HepG2 (cell line): ENCODE results near the gene MYL12B. TPM values are rescaled to one million over a fixed set of nuclear protein-coding genes. Genes with fewer than 3 reads are reported as not detected.

Experiments used
- ATF2 ChIP-seq: sonication (generic); formaldehyde crosslinking; IDR thresholded peaks from 2 replicates; pipeline ENCODE4 v1.4.0; 2020; ENCODE audit warnings: missing genetic modification reagents
- CCAR2 ChIP-seq: fragments of 200-400 bp; formaldehyde crosslinking; optimal IDR thresholded peaks from 2 replicates; pipeline ENCODE3; 2018; ENCODE audit warnings: low read depth, mild to moderate bottlenecking, low read length, moderate library complexity
- CHD4 ChIP-seq: fragments of 200-600 bp; sonication (generic); IDR thresholded peaks from 2 replicates; pipeline ENCODE4 v1.7.0; 2017; ENCODE audit warnings: mild to moderate bottlenecking, low read length, borderline replicate concordance
- DMAP1 ChIP-seq: IDR thresholded peaks from 2 replicates; pipeline ENCODE4 v1.6.1; 2016
- FOXP4 ChIP-seq: sonication (generic); formaldehyde crosslinking; IDR thresholded peaks from 2 replicates; pipeline ENCODE4 v1.4.0; 2020; ENCODE audit warnings: missing genetic modification reagents
- MTA1 ChIP-seq: sonication (generic); formaldehyde crosslinking; IDR thresholded peaks from 2 replicates; pipeline ENCODE4 v1.4.0; 2020; ENCODE audit warnings: missing genetic modification reagents, mild to moderate bottlenecking, borderline replicate concordance
- MTA3 ChIP-seq: sonication (generic); formaldehyde crosslinking; IDR thresholded peaks from 2 replicates; pipeline ENCODE4 v1.4.0; 2020; ENCODE audit warnings: missing genetic modification reagents
- MXD3 ChIP-seq: IDR thresholded peaks from 2 replicates; pipeline ENCODE4 v1.6.1; 2016; ENCODE audit warnings: mild to moderate bottlenecking, missing biosample characterization, missing genetic modification reagents
- NFIC ChIP-seq: IDR thresholded peaks from 2 replicates; pipeline ENCODE4 v1.6.1; 2012; ENCODE audit warnings: mild to moderate bottlenecking, low read length, inconsistent platforms
- REXO4 ChIP-seq: sonication (generic); formaldehyde crosslinking; IDR thresholded peaks from 2 replicates; pipeline ENCODE4 v1.8.0; 2022; ENCODE audit warnings: missing genetic modification reagents, mild to moderate bottlenecking, borderline replicate concordance
- SIN3A ChIP-seq: IDR thresholded peaks from 2 replicates; pipeline ENCODE4 v1.6.1; 2011; ENCODE audit warnings: low read depth, mild to moderate bottlenecking, control low read depth, low read length, borderline replicate concordance
- TEAD2 ChIP-seq: sonication (generic); formaldehyde crosslinking; IDR thresholded peaks from 2 replicates; pipeline ENCODE4 v1.9.0; 2021; ENCODE audit warnings: missing genetic modification reagents
- ZBTB21 ChIP-seq: sonication (generic); formaldehyde crosslinking; IDR thresholded peaks from 2 replicates; pipeline ENCODE4 v1.4.0; 2020; ENCODE audit warnings: missing genetic modification reagents
- ZFYVE20 ChIP-seq: sonication (generic); formaldehyde crosslinking; IDR thresholded peaks from 2 replicates; pipeline ENCODE4 v1.8.0; 2023; ENCODE audit warnings: low read depth, mild to moderate bottlenecking, moderate library complexity, missing genetic modification reagents, borderline replicate concordance
- ZKSCAN5 ChIP-seq: sonication (generic); formaldehyde crosslinking; IDR thresholded peaks from 2 replicates; pipeline ENCODE4 v1.5.1; 2020; ENCODE audit warnings: mild to moderate bottlenecking, missing genetic modification reagents
- ZNF101 ChIP-seq: sonication (generic); formaldehyde crosslinking; IDR thresholded peaks from 2 replicates; pipeline ENCODE4 v1.4.0; 2020; ENCODE audit warnings: mild to moderate bottlenecking, low read depth, missing genetic modification reagents, borderline replicate concordance
- ZNF124 ChIP-seq: sonication (generic); formaldehyde crosslinking; IDR thresholded peaks from 2 replicates; pipeline ENCODE4 v1.4.0; 2020; ENCODE audit warnings: missing genetic modification reagents
- ZNF138 ChIP-seq: sonication (generic); formaldehyde crosslinking; IDR thresholded peaks from 2 replicates; pipeline ENCODE4 v1.5.0; 2020; ENCODE audit warnings: mild to moderate bottlenecking, low read depth, missing genetic modification reagents
- ZNF207 ChIP-seq: fragments of 450-650 bp; IDR thresholded peaks from 2 replicates; pipeline ENCODE4 v1.6.1; 2016; ENCODE audit warnings: antibody characterized with exemption, borderline replicate concordance
- ZNF329 ChIP-seq: sonication (generic); formaldehyde crosslinking; IDR thresholded peaks from 2 replicates; pipeline ENCODE4 v1.9.0; 2021; ENCODE audit warnings: low read depth, mild to moderate bottlenecking, missing genetic modification reagents
- ZNF615 ChIP-seq: sonication (generic); formaldehyde crosslinking; IDR thresholded peaks from 2 replicates; pipeline ENCODE4 v1.5.0; 2020; ENCODE audit warnings: mild to moderate bottlenecking, missing genetic modification reagents, borderline replicate concordance
- polyA plus RNA-seq, 8 experiments: library from polyadenylated mRNA; depleted of rRNA in 3 of 8; stranded (reverse) in 7 of 8; unstranded in 1 of 8; fragments of >200 nt; fragmentation: Illumina TruSeq in 4 of 8; extraction: Trizol in 4 of 8; gene quantifications; 2 replicates each; pipeline versions ENCODE4 v1.2.1 to v1.2.3, GENCODE V29; 2011 to 2016; ENCODE audit warnings: low read depth in 4 of 8, missing spikeins in 1 of 8, mixed read lengths in 1 of 8; ENCODE audit not compliant: insufficient read depth in 1 of 8
- total RNA-seq, 5 experiments: library from RNA; depleted of rRNA; stranded (reverse); fragments of >200 nt; fragmentation: Illumina TruSeq; extraction: Trizol; gene quantifications; 2 replicates each; pipeline ENCODE4 v1.2.3, GENCODE V29; 2016; ENCODE audit warnings: low read depth in 1 of 5
- TF ChIP-seq, protein P1 (sequence below): sonication (generic); formaldehyde crosslinking; IDR thresholded peaks from 2 replicates; pipeline ENCODE4 v1.5.0; 2020; ENCODE audit warnings: mild to moderate bottlenecking, missing genetic modification reagents, borderline replicate concordance

MYL12B gene
- total and polyA plus RNA-seq, 2 of the 13 experiments (the other 11 are each of a cell fraction or from before 2014, with no cell fraction given): 265 to 340 TPM

DNA sequence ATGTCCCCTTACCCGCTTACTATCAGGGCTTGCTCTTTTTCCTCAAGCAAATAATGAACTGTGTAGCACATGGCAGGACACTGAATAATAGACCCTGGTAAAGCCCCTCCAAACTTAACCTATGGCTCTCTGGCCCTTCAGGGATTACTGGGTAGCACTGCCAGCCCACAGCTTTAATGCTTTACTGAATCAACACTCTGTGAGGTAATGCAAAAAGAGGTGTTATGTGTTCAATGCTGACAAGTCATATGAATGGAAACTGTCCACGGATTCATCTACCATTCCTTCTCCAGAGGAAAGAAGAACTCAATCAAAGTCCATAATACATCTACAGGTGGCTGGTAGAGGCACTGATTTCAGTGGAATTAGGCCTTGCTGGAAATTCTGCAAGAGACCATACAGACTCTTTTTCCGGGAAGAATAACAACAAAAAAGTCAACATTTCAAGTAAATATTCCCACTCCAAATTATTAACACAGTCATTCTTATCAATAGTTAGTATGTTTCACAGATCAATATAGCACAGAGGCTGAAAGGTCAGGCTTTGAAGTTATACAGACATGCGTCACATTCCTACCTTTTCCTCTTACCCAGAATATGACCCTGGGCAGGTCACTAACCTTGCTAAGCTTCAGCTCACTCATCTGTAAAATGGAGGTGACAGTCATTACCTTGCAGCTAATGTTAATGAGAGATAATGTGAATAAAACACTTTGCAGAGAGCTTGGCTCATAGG lies 28.3 kb upstream of the MYL12B start (continued):
- TF ChIP-seq FOXP4 (CRISPR knock-in tag) (peak; percentile 96), ATF2 (CRISPR knock-in tag) (peak; percentile 84; the same call in 1 of the 2 replicates), ZNF138 (CRISPR knock-in tag) (no peak), ZNF329 (CRISPR knock-in tag) (no peak), ZNF124 (CRISPR knock-in tag) (peak; percentile 61; the same call in 1 of the 2 replicates), ZNF207 (no peak), TEAD2 (CRISPR knock-in tag) (no peak), MTA1 (no peak), MTA3 (CRISPR knock-in tag) (no peak), REXO4 (CRISPR knock-in tag) (no peak), ZBTB21 (0 out of 2 replicates have a peak, but pooled peaks have one; percentile 57), ZFYVE20 (CRISPR knock-in tag) (no peak), SIN3A (no peak), MXD3 (CRISPR knock-in tag) (no peak), DMAP1 (CRISPR knock-in tag) (peak; percentile 13; the same call in 1 of the 2 replicates), ZNF615 (CRISPR knock-in tag) (peak; percentile 51; the same call in 1 of the 2 replicates), ZNF101 (no peak), ZKSCAN5 (CRISPR knock-in tag) (peak; percentile 83; the same call in 1 of the 2 replicates), NFIC (peak; percentile 97; the same call in 1 of the 2 replicates), CHD4 (no peak), CCAR2 (no peak)
- TF ChIP-seq, protein P1, sequence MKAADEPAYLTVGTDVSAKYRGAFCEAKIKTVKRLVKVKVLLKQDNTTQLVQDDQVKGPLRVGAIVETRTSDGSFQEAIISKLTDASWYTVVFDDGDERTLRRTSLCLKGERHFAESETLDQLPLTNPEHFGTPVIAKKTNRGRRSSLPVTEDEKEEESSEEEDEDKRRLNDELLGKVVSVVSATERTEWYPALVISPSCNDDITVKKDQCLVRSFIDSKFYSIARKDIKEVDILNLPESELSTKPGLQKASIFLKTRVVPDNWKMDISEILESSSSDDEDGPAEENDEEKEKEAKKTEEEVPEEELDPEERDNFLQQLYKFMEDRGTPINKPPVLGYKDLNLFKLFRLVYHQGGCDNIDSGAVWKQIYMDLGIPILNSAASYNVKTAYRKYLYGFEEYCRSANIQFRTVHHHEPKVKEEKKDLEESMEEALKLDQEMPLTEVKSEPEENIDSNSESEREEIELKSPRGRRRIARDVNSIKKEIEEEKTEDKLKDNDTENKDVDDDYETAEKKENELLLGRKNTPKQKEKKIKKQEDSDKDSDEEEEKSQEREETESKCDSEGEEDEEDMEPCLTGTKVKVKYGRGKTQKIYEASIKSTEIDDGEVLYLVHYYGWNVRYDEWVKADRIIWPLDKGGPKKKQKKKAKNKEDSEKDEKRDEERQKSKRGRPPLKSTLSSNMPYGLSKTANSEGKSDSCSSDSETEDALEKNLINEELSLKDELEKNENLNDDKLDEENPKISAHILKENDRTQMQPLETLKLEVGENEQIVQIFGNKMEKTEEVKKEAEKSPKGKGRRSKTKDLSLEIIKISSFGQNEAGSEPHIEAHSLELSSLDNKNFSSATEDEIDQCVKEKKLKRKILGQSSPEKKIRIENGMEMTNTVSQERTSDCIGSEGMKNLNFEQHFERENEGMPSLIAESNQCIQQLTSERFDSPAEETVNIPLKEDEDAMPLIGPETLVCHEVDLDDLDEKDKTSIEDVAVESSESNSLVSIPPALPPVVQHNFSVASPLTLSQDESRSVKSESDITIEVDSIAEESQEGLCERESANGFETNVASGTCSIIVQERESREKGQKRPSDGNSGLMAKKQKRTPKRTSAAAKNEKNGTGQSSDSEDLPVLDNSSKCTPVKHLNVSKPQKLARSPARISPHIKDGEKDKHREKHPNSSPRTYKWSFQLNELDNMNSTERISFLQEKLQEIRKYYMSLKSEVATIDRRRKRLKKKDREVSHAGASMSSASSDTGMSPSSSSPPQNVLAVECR: peak; percentile 52; the same call in 1 of the 2 replicates
